GM18951 (cell line): ENCODE results near the gene IL34.

Source experiments
- POLR2A ChIP-seq: IDR thresholded peaks from 4 replicates; pipeline ENCODE4 v1.6.1; 2011; ENCODE audit warnings: mild to moderate bottlenecking; ENCODE audit not compliant: insufficient read length, insufficient read depth; ENCODE audit errors: extremely low read depth
- in situ Hi-C: fragments of 300-500 bp; cut with MboI; formaldehyde crosslinking; loops from one replicate; pipeline ENCODE4 v1.12.0; 2022; ENCODE audit warnings: low sequenced_read_pairs, mixed read lengths, inconsistent platforms; ENCODE audit not compliant: unreplicated experiment

IL34 gene

DNA sequence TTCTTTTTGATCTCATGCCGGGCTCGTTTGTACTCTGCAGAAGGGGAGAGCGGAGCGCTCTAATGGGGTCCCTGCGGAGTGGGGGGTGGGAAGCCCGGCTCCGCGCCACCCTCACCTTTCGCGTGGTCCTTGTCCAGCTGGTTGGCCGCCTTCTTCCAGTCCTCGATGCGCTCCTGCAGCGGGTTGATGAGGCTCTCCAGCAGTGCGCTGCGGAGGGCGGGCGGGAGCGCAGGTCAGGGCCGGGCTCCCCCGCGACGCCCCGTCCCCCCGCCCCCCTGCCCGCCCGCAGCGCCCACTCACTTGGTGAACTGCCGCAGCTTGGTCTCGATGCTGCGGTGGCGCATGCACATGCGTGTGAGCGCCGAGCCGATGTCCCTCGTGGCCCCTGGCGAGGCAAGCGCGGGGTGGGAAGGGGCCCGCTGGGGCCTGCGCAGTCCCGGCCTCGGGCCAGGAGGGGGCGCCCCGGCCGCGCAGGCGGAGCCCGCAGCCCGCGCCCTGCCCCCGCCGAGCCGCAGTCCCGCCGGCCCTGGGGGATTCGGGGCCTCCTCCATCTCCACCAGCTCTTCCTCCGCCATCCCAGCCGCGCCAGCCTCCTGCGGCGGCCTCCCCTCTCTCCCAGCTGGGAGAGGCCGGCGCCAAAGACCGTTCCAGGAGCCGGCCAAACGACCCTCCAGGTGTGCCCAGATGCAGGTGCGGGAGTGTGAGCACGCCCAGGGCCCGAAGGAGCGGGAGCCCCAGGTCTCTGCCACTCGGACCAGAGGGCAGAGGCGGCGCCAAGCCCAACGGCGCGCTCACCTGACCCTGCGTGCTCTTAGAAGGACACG lies 33.5 kb downstream of the IL34 start:
- no peak for TF ChIP-seq POLR2A
- in situ Hi-C loops = no loop called here

DNA sequence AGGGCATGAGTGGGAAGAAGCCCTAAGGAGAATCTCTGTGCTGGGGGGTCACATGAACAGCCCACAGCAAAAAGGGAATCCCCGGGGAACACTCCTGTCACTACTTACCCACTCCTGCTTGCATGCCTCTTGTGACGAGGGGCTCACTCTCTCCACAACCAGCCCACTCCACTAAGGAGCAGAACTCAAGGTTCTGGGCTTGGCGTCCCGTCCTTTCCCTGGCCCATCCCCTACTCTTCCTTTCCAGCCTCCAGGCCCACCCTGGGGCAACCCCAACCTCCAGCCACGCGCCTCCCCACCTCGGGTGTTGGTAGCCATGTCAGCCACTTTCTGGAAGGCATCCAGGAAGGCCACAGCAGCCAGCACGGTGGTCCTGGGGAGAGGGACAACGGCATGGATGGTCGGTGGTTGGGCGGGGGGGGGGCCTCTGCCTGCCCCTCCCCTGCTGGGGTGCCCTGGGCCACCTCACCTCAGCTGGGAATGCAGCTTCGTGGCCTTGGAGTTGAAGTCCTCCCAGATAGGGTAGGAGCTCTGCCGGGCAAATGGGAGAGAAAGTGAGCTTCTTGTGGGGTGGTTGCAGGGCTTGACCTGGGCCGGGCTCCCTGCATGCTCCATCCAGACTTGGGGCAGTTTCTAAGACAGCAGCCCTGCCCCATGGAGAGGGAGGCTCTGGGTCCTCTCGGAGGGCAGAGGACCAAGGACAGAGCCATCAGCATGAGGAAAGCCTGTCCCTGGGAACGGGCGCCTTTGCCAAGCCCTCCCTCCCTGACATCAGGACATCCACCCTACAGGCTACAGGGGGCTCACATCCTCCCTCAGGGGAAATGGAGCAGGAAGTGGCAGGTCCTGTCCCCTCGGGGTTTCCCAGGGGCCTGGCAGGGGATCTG lies 34.4 kb downstream of the IL34 start:
- TF ChIP-seq POLR2A = no peak
- in situ Hi-C loops = no loop called here

- in situ Hi-C loops = no loop called here
- TF ChIP-seq POLR2A = no peak
Observed at GRCh38 chr16:70681382-70682238, 35.3 kb downstream of the IL34 start.

GRCh38 chr16:70682239-70683145 lies 36.1 kb downstream of the IL34 start:
- in situ Hi-C loops = no loop called here
- TF ChIP-seq POLR2A = no peak

DNA sequence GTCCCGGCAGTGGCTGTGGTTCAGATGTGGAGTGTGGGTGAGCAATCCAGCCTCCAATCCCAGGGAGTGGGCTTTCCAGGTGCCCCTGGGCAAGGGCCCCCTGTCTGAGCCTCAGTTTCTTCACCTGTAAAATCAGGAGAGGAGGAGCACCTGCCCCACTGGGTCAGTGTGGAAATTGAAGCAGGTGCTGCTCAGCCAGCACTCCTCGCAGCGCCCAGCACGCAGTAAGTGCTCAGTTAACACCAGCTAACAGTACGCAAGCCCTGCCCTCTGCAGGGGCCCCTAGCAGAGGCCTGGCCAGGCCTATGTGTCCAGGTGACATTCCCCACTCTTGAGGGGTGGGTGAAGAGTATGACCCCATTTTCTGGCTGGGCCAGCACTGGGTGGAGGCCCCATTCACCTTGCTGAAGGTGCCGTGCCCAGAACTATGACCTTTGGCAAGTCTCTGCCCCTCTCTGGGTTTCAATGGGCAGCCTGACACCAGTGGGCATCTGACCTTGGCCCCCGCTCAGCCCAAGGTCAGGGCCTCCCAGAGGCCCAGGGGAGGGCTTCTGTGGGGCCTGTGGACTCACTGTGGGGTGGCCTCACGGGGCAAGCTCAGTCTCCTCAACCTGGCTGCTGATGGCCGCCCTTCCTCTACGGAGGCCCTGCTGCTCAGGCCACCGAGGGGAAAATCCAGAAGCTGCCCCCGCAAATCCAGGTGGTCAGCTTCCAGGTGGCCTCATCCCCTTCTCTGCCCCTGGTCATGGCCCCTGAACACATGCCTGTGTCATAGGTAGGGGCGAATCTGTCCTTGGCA lies 37.0 kb downstream of the IL34 start:
- in situ Hi-C loops = no loop called here
- no peak for TF ChIP-seq POLR2A

GRCh38 chr16:70684146-70685060 lies 38.0 kb downstream of the IL34 start:
- in situ Hi-C loops = no loop called here
- TF ChIP-seq POLR2A = no peak

GRCh38 chr16:70685061-70685937 lies 38.9 kb downstream of the IL34 start:
- in situ Hi-C loops = no loop called here
- no peak for TF ChIP-seq POLR2A

- TF ChIP-seq POLR2A = no peak
- in situ Hi-C loops = no loop called here
Observed at GRCh38 chr16:70685938-70686375, 39.6 kb downstream of the IL34 start, which contains the start of gene MTSS2. TSS of gene MTSS2 (minus strand) at chr16:70686053. CDS start at chr16:70685791, 262 bp downstream.

GRCh38 chr16:70686376-70687101 lies 40.2 kb downstream of the IL34 start:
- no peak for TF ChIP-seq POLR2A
- in situ Hi-C loops = no loop called here
